Caco-2 (cell line): ENCODE results near the gene LONP2. TPM values are rescaled to one million over a fixed set of nuclear protein-coding genes. Genes with fewer than 3 reads are reported as not detected.
A peak's percentile ranks its signal among the peaks of the same experiment; 100 is the strongest.
"Not testable (repeated sequence)": the region's sequence is repeated elsewhere in the genome, so short reads cannot be mapped to it uniquely, and the experiment has no call there.

Source experiments
- BruUV-seq: library from RNA; stranded (reverse); fragments of 400-500 nt; replicated peaks from 2 replicates; lab custom pipeline; 2021; lab: Mats Ljungman, UMichigan
- CTCF ChIA-PET: fragments of 300-600 bp; sonication (Branson Sonifier 250); formaldehyde crosslinking; loops from one replicate; lab custom pipeline; 2022; ENCODE audit warnings: antibody characterized with exemption; lab: Charles Lee
- POLR2A ChIA-PET: fragments of 300-600 bp; sonication (Branson Sonifier 250); formaldehyde crosslinking; loops from one replicate; lab custom pipeline; 2022; ENCODE audit warnings: antibody characterized with exemption; lab: Charles Lee
- DNase-seq, 2 experiments: peaks; one replicate each; pipeline versions ENCODE4 v3.0.0 to v3.0.0-alpha.2; 2020 to 2022
- H3K27me3 ChIP-seq: replicated peaks from 2 replicates; pipeline ENCODE4 v1.6.0; 2011; ENCODE audit warnings: low read length; ENCODE audit not compliant: control insufficient read depth, insufficient read depth
- H3K36me3 ChIP-seq: 2 replicates; pipeline ENCODE4 v1.5.1; 2011; ENCODE audit warnings: low read length; ENCODE audit not compliant: control insufficient read depth, insufficient read depth
- H3K4me1 ChIP-seq: fragments of 250-450 bp; sonication (Bioruptor Pico); 2 replicates; pipeline ENCODE4 v1.5.1; 2020; ENCODE audit warnings: mild to moderate bottlenecking
- H3K4me3 ChIP-seq: 2 replicates; pipeline ENCODE4 v1.5.1; 2011; ENCODE audit warnings: low read depth, mild to moderate bottlenecking, control low read depth, low read length
- H3K9me3 ChIP-seq: fragments of 250-450 bp; sonication (Bioruptor Pico); 2 replicates; pipeline ENCODE4 v1.5.1; 2020; ENCODE audit warnings: mild to moderate bottlenecking, moderate library complexity
- H3K27ac Mint-ChIP-seq: one replicate; pipeline ENCODE4 v1.8.0; 2022; ENCODE audit warnings: mixed read lengths; ENCODE audit not compliant: unreplicated experiment
- H3K27me3 Mint-ChIP-seq: one replicate; pipeline ENCODE4 v1.8.0; 2022; ENCODE audit warnings: mixed read lengths; ENCODE audit not compliant: insufficient read depth, unreplicated experiment
- H3K36me3 Mint-ChIP-seq: one replicate; pipeline ENCODE4 v1.8.0; 2022; ENCODE audit warnings: mild to moderate bottlenecking, mixed read lengths; ENCODE audit not compliant: insufficient read depth, unreplicated experiment
- H3K4me1 Mint-ChIP-seq: one replicate; pipeline ENCODE4 v1.8.0; 2022; ENCODE audit warnings: low read depth, mixed read lengths; ENCODE audit not compliant: unreplicated experiment
- H3K4me3 Mint-ChIP-seq: one replicate; pipeline ENCODE4 v1.8.0; 2022; ENCODE audit warnings: mild to moderate bottlenecking, moderate library complexity, mixed read lengths; ENCODE audit not compliant: unreplicated experiment
- H3K9me3 Mint-ChIP-seq: one replicate; pipeline ENCODE4 v1.8.0; 2022; ENCODE audit warnings: mixed read lengths; ENCODE audit not compliant: unreplicated experiment
- intact Hi-C: fragments of 100-400 bp; cut with micrococcal nuclease; formaldehyde crosslinking; loops from one replicate; pipeline ENCODE4 v1.10.0; 2022; ENCODE audit not compliant: unreplicated experiment
- total RNA-seq: library from RNA; stranded (reverse); gene quantifications from 2 replicates; pipeline ENCODE4 v1.2.3, GENCODE V29; 2022
- TF ChIP-seq, protein P1 (sequence below), 2 experiments: fragments of 200-600 bp in 1 of 2; IDR thresholded peaks; 1 replicate in 1 of 2; 2 replicates in 1 of 2; pipeline versions ENCODE4 v1.5.1 to v1.8.0; 2011 to 2022; ENCODE audit warnings: antibody characterized with exemption in 1 of 2, control low read depth in 1 of 2, inconsistent platforms in 1 of 2, low read depth in 1 of 2, low read length in 1 of 2, mild to moderate bottlenecking in 1 of 2, moderate library complexity in 1 of 2; ENCODE audit not compliant: insufficient read depth in 1 of 2, severe bottlenecking in 1 of 2, unreplicated experiment in 1 of 2

The LONP2 gene
- total RNA-seq, 1 experiment from 2014 or later: 32.1 TPM

DNA sequence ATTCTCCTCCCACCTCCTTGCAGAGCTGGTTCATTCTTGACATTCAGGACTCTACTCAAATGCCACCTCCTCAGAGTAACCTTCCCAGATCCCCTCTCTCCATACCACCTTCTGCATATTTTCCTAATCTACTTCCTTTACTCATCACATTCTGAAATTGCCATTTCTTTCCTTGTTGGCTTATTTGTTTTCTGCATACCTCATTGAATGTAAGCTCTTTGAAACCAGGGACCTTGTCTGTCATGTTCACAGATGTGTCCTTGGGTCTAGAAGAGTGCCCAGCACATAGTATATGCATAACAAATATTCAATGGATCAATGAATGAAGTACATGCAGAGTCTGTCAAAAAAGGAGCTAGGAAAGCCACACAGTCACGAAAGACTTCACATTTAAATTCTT lies 7.8 kb upstream of the LONP2 start:
- POLR2A ChIA-PET: interaction anchor here (0.6 kb wide), 1 partner anchor 387 kb away, joined by 3 read pairs; no protein-coding TSS in a partner anchor
- H3K4me3 ChIP-seq: no peak overlapping the region
- no peaks in the 10 kb centered on the region for H3K9me3 Mint-ChIP-seq
- H3K36me3 Mint-ChIP-seq: no peaks in the 10 kb centered on the region
- no peaks in the 10 kb centered on the region for H3K27me3 Mint-ChIP-seq
- H3K4me1 Mint-ChIP-seq: peaks cover 19% of the 10 kb centered on the region
- no peak overlapping the region for H3K4me3 Mint-ChIP-seq
- H3K27me3 ChIP-seq: no peaks in the 10 kb centered on the region
- CTCF ChIA-PET: interaction anchor here (0.5 kb wide), 1 partner anchor 18 kb away, joined by 3 read pairs; no protein-coding TSS in a partner anchor
- H3K36me3 ChIP-seq: no peaks in the 10 kb centered on the region
- TF ChIP-seq, protein P1, sequence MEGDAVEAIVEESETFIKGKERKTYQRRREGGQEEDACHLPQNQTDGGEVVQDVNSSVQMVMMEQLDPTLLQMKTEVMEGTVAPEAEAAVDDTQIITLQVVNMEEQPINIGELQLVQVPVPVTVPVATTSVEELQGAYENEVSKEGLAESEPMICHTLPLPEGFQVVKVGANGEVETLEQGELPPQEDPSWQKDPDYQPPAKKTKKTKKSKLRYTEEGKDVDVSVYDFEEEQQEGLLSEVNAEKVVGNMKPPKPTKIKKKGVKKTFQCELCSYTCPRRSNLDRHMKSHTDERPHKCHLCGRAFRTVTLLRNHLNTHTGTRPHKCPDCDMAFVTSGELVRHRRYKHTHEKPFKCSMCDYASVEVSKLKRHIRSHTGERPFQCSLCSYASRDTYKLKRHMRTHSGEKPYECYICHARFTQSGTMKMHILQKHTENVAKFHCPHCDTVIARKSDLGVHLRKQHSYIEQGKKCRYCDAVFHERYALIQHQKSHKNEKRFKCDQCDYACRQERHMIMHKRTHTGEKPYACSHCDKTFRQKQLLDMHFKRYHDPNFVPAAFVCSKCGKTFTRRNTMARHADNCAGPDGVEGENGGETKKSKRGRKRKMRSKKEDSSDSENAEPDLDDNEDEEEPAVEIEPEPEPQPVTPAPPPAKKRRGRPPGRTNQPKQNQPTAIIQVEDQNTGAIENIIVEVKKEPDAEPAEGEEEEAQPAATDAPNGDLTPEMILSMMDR (IDR thresholded peaks at IDR 0.05; ENCODE audit: insufficient read depth in 1 of 2, low read depth in 1 of 2, low read length in 1 of 2, severe bottlenecking in 1 of 2, unreplicated experiment in 1 of 2): no peak
- H3K27ac Mint-ChIP-seq: no peak overlapping the region
- H3K4me1 ChIP-seq: no peaks in the 10 kb centered on the region
- intact Hi-C loops: no loop called here
- no peaks in the 10 kb centered on the region for H3K9me3 ChIP-seq
- DNase-seq: no peak
- BruUV-seq: no TSS peak

DNA sequence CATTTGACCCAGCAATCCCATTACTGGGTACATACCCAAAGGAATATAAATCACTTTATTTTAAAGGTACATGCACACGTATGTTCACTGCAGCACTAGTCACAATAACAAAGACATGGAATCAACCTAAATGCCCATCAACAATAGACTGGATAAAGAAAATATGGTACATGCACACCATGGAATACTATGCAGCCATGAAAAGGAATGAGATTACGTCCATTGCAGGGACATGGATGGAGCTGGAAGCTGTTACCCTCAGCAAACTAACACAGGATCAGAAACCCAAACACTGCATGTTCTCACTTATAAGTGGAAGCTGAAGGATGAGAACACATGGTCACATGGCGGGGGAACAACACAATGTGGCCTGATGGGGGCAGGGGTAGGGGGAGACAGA lies 4.0 kb upstream of the LONP2 start:
- DNase-seq, H3K27me3 ChIP-seq, intact Hi-C loops, H3K9me3 Mint-ChIP-seq, H3K36me3 Mint-ChIP-seq, H3K36me3 ChIP-seq, H3K27ac Mint-ChIP-seq, POLR2A ChIA-PET, H3K4me3 Mint-ChIP-seq, BruUV-seq, H3K4me3 ChIP-seq, H3K4me1 ChIP-seq, H3K9me3 ChIP-seq, H3K27me3 Mint-ChIP-seq: not testable (repeated sequence)
- peaks cover 14% of the 10 kb centered on the region for H3K4me1 Mint-ChIP-seq
- CTCF ChIA-PET: interaction anchor here (0.7 kb wide), 1 partner anchor 393 kb away, joined by 4 read pairs; no protein-coding TSS in a partner anchor

DNA sequence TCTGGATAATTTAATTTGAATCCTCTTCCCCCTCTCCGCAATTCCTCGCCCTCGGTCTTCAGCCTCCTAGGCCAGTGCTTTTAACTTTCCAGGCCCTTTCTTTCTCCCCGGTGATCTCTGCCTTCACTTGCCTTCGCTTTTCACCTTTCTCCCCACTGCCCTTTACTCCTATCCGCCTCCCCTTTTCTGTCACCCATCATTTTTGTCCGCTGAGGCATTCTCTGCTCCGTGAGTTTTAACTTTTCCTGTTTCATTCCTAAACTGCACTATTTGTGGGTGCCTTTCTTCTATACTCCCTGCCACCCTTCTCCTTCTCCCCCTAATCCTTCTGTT lies 729 bp downstream of the LONP2 start:
- Mint-ChIP-seq H3K27ac (peak overlapping the region; percentile 81), H3K9me3 (no peaks in the 10 kb centered on the region), H3K36me3 (no peaks in the 10 kb centered on the region), H3K4me1 (no peaks in the 10 kb centered on the region), H3K4me3 (peak overlapping the region; percentile 83), H3K27me3 (no peaks in the 10 kb centered on the region)
- Histone ChIP-seq H3K36me3 (peaks cover 2% of the 10 kb centered on the region; the same call in 1 of the 2 replicates), H3K27me3 (no peaks in the 10 kb centered on the region), H3K4me1 (peaks cover 7% of the 10 kb centered on the region; the same call in 1 of the 2 replicates), H3K9me3 (no peaks in the 10 kb centered on the region), H3K4me3 (peak overlapping the region; percentile 99)
- TF ChIP-seq, protein P1 (IDR thresholded peaks at IDR 0.05; ENCODE audit: insufficient read depth in 1 of 2, low read depth in 1 of 2, low read length in 1 of 2, severe bottlenecking in 1 of 2, unreplicated experiment in 1 of 2): no peak
- BruUV-seq: no TSS peak
- intact Hi-C loops: no loop called here
- CTCF ChIA-PET: no interaction called here
- POLR2A ChIA-PET: interaction anchor here (0.5 kb wide), 1 partner anchor 29 kb away, joined by 3 read pairs; no protein-coding TSS in a partner anchor
- DNase-seq: no peak
